DND-41 (cell line): ENCODE data around the gene MANBA.

ENCODE experiments used
- ATAC-seq: fragments of 200-7000 bp; cut with Tn5 transposase; 3 replicates; pipeline ENCODE4 v1.9.1; 2021; ENCODE audit warnings: low read depth; ENCODE audit not compliant: insufficient read depth
- DNase-seq: peaks from one replicate; pipeline ENCODE4 v3.0.0-alpha.2; 2020
- H2AFZ ChIP-seq: 2 replicates; pipeline ENCODE4 v1.6.0; 2012; ENCODE audit warnings: low read depth, low read length
- H3K27ac ChIP-seq: 2 replicates; pipeline ENCODE4 v1.5.1; 2012; ENCODE audit warnings: low read length, inconsistent platforms
- H3K27me3 ChIP-seq: fragments of 200-600 bp; sonication (generic); 2 replicates; pipeline ENCODE4 v1.6.0; 2012; ENCODE audit warnings: low read length, mild to moderate bottlenecking, inconsistent platforms; ENCODE audit not compliant: insufficient read depth, poor library complexity
- H3K36me3 ChIP-seq: 2 replicates; pipeline ENCODE4 v1.5.1; 2012; ENCODE audit warnings: low read length, inconsistent platforms; ENCODE audit not compliant: insufficient read depth
- H3K4me1 ChIP-seq: 2 replicates; pipeline ENCODE4 v1.5.1; 2012; ENCODE audit warnings: mild to moderate bottlenecking, low read length; ENCODE audit not compliant: insufficient read depth
- H3K4me2 ChIP-seq: 2 replicates; pipeline ENCODE4 v1.6.0; 2012; ENCODE audit warnings: mild to moderate bottlenecking, moderate library complexity, low read length, inconsistent platforms; ENCODE audit not compliant: insufficient read depth
- H3K4me3 ChIP-seq, 2 experiments: fragments of 200-600 bp in 1 of 2; shearing (Covaris generic) in 1 of 2; 2 replicates each; pipeline ENCODE4 v1.5.1; 2012 to 2016; ENCODE audit warnings: inconsistent platforms in 2 of 2, low read length in 2 of 2, mild to moderate bottlenecking in 2 of 2, low read depth in 1 of 2, moderate library complexity in 1 of 2
- H3K79me2 ChIP-seq: 2 replicates; pipeline ENCODE4 v1.6.0; 2012; ENCODE audit warnings: low read length, inconsistent platforms; ENCODE audit not compliant: insufficient read depth
- H3K9ac ChIP-seq: 2 replicates; pipeline ENCODE4 v1.6.0; 2012; ENCODE audit warnings: low read depth, mild to moderate bottlenecking, inconsistent platforms, low read length, moderate library complexity
- H3K9me3 ChIP-seq: 2 replicates; pipeline ENCODE4 v1.5.1; 2012; ENCODE audit warnings: low read length, moderate library complexity, mild to moderate bottlenecking, inconsistent platforms; ENCODE audit not compliant: insufficient read depth, severe bottlenecking
- H4K20me1 ChIP-seq: 2 replicates; pipeline ENCODE4 v1.6.0; 2012; ENCODE audit warnings: low read length; ENCODE audit not compliant: insufficient read depth
- EZH2 ChIP-seq: IDR thresholded peaks from 3 replicates; pipeline ENCODE4 v1.6.1; 2012; ENCODE audit warnings: borderline replicate concordance, low read depth, mild to moderate bottlenecking, moderate library complexity, low read length, inconsistent platforms; ENCODE audit not compliant: severe bottlenecking
- TF ChIP-seq, protein P1 (sequence below): IDR thresholded peaks from 2 replicates; pipeline ENCODE4 v1.5.1; 2012; ENCODE audit warnings: borderline replicate concordance, low read length, moderate library complexity, mild to moderate bottlenecking; ENCODE audit not compliant: poor library complexity, severe bottlenecking; ENCODE audit errors: extremely low read depth

Gene MANBA

DNA sequence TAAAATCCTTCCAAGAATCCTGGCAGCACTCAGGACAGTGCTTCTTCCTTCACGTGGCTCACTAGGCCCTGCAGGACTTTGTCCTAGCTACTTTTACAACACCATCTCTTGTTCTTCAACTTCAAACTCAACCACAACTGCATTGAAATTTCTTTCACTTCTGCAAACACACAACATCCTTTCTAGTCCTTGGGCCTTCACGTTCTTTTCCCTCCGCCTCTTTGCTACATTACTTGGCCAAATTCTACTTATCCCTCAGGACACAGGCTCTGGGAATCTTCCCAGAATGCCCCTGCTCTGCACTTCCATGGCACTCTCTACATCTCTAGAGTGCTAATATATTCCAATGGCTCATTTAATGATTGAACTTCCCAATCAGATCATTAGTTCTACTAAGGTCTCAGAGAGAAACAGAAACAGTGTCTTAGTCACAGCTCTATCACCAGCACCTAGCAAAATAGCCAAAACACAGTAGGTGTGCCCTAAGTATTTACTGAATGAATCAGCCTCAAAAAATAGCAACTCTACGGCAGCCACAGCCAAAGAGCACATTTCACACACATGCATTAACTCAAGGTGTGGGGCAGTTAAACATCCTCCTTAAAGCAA lies 73.3 kb downstream of the MANBA start:
- no peaks in the 10 kb centered on the region for H3K4me1 ChIP-seq
- H3K27ac ChIP-seq = no peak overlapping the region
- no peaks in the 10 kb centered on the region for H3K79me2 ChIP-seq
- H3K36me3 ChIP-seq = peaks cover 8% of the 10 kb centered on the region; the same call in 1 of the 2 replicates
- H2AFZ ChIP-seq = no peak overlapping the region
- no peak overlapping the region for H3K4me3 ChIP-seq
- H3K9me3 ChIP-seq = no peaks in the 10 kb centered on the region
- H4K20me1 ChIP-seq = no peaks in the 10 kb centered on the region
- DNase-seq = no peak
- no peaks in the 10 kb centered on the region for H3K27me3 ChIP-seq
- H3K4me2 ChIP-seq = no peak overlapping the region
- no peak for ATAC-seq
- TF ChIP-seq EZH2 = no peak
- TF ChIP-seq, protein P1, sequence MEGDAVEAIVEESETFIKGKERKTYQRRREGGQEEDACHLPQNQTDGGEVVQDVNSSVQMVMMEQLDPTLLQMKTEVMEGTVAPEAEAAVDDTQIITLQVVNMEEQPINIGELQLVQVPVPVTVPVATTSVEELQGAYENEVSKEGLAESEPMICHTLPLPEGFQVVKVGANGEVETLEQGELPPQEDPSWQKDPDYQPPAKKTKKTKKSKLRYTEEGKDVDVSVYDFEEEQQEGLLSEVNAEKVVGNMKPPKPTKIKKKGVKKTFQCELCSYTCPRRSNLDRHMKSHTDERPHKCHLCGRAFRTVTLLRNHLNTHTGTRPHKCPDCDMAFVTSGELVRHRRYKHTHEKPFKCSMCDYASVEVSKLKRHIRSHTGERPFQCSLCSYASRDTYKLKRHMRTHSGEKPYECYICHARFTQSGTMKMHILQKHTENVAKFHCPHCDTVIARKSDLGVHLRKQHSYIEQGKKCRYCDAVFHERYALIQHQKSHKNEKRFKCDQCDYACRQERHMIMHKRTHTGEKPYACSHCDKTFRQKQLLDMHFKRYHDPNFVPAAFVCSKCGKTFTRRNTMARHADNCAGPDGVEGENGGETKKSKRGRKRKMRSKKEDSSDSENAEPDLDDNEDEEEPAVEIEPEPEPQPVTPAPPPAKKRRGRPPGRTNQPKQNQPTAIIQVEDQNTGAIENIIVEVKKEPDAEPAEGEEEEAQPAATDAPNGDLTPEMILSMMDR = no peak
- H3K9ac ChIP-seq = no peak overlapping the region

DNA sequence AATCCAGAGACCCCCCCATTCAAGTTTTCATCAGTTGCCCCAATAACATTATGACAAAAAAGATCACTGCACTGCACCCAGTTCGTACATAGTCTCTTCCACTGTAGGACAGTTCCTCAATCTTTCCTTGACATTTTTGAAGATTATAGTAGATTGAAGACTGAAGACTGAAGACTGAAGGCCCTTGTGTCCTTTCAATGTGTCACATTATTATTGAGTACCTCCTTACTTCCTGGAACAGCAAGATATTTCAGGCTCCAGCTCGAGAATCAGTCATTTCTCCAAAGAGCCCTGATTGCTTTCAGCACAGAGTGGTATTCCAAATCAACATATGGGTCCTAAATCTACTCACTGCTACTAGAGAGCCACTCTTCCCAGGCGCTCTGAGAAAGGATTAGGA lies 75.0 kb downstream of the MANBA start:
- Histone ChIP-seq H3K4me3 (no peak overlapping the region), H3K27ac (no peak overlapping the region), H2AFZ (no peak overlapping the region), H3K9ac (no peak overlapping the region), H3K4me1 (no peaks in the 10 kb centered on the region), H3K4me2 (no peak overlapping the region), H3K27me3 (no peaks in the 10 kb centered on the region), H3K36me3 (peaks cover 8% of the 10 kb centered on the region; the same call in 1 of the 2 replicates), H3K9me3 (no peaks in the 10 kb centered on the region), H4K20me1 (no peaks in the 10 kb centered on the region), H3K79me2 (no peaks in the 10 kb centered on the region)
- TF ChIP-seq EZH2 = no peak
- TF ChIP-seq, protein P1 = no peak
- ATAC-seq (no peak), DNase-seq (no peak)

DNA sequence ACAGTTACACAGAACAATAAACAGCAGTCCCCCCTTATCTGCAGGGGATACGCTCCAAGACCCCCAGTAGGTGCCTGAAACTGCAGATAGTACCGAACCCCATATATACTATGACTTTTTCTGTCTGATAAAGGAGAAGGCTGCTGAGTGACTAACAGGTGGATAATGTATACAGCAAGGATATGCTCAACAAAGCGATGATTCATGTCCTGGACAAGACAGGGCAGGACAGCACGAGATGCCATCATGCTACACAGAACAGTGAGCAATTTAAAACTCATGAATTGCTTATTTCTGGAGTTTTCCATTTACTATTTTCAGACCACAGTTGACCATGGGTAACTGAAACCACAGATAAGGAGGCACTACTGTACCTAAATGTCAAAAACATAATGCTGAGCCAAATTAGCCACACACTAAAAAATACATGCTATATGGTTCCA lies 76.1 kb downstream of the MANBA start:
- no peak overlapping the region for H3K4me2 ChIP-seq
- TF ChIP-seq EZH2 = no peak
- TF ChIP-seq, protein P1 = no peak
- no peaks in the 10 kb centered on the region for H3K27me3 ChIP-seq
- no peaks in the 10 kb centered on the region for H3K9me3 ChIP-seq
- H3K79me2 ChIP-seq = no peaks in the 10 kb centered on the region
- no peaks in the 10 kb centered on the region for H4K20me1 ChIP-seq
- peaks cover 8% of the 10 kb centered on the region; the same call in 1 of the 2 replicates for H3K36me3 ChIP-seq
- no peak overlapping the region for H3K9ac ChIP-seq
- DNase-seq (no peak), ATAC-seq (no peak)
- H3K4me1 ChIP-seq = no peaks in the 10 kb centered on the region
- H3K27ac ChIP-seq = no peak overlapping the region
- no peak overlapping the region for H3K4me3 ChIP-seq
- no peak overlapping the region for H2AFZ ChIP-seq
